G401 (cell line): ENCODE data around the gene GDF11. TPM values are rescaled to one million over a fixed set of nuclear protein-coding genes. Genes with fewer than 3 reads are reported as not detected.
"Not testable (repeated sequence)": the region's sequence is repeated elsewhere in the genome, so short reads cannot be mapped to it uniquely, and the experiment has no call there.

Experiments used
- DNase-seq: peaks from one replicate; pipeline ENCODE4 v3.0.0-alpha.2; 2015; ENCODE audit warnings: low spot score
- in situ Hi-C: cut with HindIII; loops from 2 replicates; pipeline ENCODE4 v1.10.0; 2016; ENCODE audit warnings: low sequenced_read_pairs, mixed read lengths
- total RNA-seq: library from RNA; depleted of rRNA; stranded (reverse); fragments of >200 nt; shearing (Covaris generic); gene quantifications from 2 replicates; pipeline ENCODE4 v1.2.3, GENCODE V29; 2014

The GDF11 gene
- total RNA-seq, 1 experiment from 2014 or later = 29.2 TPM

DNA sequence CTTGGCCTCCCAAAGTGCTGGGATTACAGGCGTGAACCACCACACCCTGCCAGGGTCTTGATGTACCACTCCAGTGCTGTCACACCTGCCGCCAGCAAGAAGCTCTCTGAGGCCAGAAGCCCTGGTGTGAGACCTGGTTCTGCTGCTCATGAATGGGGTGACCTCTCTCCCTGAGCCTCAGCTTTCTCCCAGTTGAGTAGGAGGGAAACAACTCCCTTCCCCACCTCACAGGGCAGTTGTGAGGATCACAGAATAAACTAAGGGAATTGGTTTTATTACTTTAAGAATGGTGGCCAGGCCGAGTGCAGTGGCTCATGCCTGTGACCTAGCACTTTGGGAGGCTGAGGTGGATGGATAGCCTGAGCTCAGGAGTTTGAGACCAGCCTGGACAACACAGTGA lies 8.3 kb upstream of the GDF11 start:
- DNase-seq = no peak
- in situ Hi-C loops = no loop called here

DNA sequence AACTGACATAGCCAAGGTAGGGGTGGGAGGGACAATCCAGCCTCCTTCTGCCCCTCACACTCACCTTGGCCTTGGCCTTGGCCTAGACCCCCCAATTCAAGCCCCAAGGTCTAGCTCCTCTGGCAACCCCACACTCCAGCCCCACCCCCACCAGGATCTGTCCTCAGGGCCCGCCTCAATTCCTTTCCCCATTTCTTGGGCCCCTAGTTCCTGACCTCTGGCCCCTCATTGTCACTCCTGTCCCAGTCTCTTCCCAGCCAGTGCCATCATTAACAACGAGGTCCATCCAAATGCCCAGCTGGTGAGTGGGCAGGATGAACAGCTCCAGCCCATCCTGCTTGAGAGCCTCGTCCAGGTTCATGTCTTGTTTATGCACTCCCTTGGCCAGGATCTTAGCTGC lies 6.8 kb upstream of the GDF11 start:
- DNase-seq = no peak
- in situ Hi-C loops = no loop called here

- in situ Hi-C loops = no loop called here
Measured at GRCh38 chr12:55736780-55737580, 5.9 kb upstream of the GDF11 start.

DNA sequence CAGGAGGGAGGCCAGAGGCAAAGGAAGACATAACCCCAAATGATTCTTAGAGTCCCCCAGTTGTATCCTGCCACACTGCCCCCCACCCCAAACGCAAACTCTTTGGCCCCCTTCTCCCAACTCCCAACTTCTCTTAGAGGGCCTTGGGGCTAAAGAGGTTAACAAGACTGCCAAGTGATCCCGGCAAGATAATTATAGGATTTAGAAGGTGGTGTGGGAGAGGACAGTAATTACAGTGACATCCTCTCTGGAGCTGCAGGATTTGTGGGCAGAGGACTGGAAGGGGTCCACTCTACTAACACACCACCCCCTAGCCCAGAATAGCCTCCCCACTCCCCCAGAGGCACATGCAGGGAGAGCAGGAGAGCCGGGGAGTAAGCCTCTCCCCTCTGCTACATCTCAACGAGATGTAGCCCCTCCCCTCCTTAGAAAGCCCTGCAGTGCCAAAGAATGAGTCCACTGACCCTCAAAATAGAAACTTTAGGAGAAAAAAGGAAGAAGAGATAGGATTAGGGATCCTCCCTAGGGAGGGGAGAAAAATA lies 5.3 kb upstream of the GDF11 start:
- no peak for DNase-seq
- in situ Hi-C loops = no loop called here

More at GRCh38 chr12:55736780-55737580, 5.9 kb upstream of the GDF11 start:
- peak; percentile 63 for DNase-seq

DNA sequence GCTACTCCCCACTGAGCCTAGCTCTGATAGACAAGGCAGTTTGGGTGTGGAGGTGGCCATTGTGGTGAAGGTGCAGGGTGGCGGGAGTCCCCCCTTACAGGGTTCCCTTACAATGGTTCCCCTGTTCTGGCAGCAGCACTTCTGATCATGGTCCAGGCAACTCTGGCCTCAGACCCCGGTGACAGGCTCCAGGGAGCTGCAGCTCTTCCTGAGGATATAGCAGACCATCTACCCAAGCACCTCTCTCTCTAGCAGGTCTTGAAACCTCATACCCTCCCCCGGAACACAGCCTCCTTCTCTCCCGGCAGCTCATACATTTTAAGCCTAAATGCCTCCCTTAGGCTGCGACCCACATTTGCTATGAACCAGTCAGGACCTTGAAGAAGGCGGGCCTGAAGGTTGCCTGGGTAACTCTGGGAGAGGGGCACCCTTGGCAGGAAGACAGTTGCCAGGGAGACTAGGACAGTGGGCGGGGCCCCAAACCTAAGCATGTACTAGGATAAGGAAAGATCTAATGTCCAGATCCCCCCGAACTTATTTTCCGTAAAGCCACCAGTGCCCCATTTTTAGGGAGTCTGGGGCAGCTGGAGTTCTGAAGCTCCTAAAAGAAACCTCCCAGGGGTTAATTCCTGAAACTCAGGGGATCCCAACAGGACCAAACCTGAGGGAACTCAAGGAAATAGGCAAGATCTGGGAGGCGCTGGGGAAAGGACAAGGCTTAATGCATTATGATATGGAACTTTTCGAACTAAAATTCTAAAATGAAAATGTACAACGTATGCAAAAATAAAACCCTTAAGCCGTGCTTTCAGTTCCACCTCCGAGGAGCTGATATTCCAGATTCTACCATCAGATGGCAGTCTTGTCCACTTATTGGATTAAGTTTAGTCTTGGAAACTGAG lies 4.5 kb upstream of the GDF11 start:
- DNase-seq = peak; percentile 94
- in situ Hi-C loops = no loop called here

- DNase-seq = no peak
- in situ Hi-C loops = no loop called here
Measured at GRCh38 chr12:55739025-55739378, 3.9 kb upstream of the GDF11 start.

DNA sequence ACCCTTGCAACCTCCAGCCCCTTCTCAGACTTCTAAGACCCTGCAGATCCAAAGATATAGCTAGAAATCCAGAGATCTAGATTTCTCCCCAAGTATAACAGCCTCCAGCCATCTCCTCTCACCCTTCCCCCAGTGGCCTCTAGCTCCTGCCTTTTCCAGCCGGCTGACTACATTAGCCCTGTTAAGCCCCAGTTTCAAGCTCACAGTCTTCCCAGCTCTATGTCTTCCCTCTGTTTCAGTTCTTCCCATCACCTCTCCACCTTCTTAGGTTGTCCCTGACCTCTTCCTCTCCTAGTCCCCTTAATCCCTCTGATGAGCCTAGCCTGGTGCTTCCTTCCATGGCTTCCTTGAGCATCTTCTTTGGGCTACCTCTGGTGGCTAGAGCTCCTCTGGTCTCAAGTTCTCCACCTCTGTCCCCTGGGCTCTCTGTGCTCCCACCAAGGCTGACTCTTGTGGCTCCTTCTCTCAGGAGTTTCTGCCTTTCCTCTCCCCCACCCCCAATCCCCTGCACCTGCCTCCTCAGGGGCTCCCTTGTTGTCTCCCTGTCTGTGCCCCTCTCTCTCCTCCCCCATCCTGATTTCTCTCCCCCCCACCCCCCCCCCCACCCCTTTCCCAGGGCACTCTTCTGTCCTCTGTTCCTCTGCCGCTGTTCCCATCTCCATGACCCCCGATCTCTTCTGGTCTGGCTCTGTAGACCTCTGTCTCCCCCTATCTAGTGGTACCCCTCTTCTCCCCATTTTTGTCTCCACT lies 816 bp upstream of the GDF11 start:
- in situ Hi-C loops = no loop called here
- no peak for DNase-seq

- in situ Hi-C loops = no loop called here
- DNase-seq = peak; percentile 43
Measured at GRCh38 chr12:55743406-55744339, 751 bp downstream of the GDF11 start.

- in situ Hi-C loops = no loop called here
Measured at GRCh38 chr12:55744340-55745030, 1.6 kb downstream of the GDF11 start.

GRCh38 chr12:55745361-55746173 lies 2.6 kb downstream of the GDF11 start:
- DNase-seq = peak; percentile 63
- in situ Hi-C loops = no loop called here

More at GRCh38 chr12:55744340-55745030, 1.6 kb downstream of the GDF11 start:
- no peak for DNase-seq

GRCh38 chr12:55746174-55746912 lies 3.4 kb downstream of the GDF11 start:
- in situ Hi-C loops = no loop called here

DNA sequence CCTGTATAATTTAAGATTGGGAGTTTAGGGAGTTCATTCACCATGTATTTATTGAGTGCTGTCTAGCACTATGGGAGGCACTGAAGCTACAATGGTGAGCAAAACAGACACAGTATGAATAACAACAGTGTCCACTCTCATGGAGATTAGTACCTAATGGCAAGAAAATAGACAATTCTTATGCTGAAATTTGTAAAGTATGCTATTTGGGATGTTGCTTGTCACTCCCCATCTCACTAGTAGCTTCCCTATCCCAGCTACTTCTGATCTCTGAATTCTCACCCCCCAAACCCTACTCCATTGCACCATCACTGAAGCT lies 4.0 kb downstream of the GDF11 start:
- no peak for DNase-seq
- in situ Hi-C loops = no loop called here

More at GRCh38 chr12:55746174-55746912, 3.4 kb downstream of the GDF11 start:
- DNase-seq = peak; percentile 20

DNA sequence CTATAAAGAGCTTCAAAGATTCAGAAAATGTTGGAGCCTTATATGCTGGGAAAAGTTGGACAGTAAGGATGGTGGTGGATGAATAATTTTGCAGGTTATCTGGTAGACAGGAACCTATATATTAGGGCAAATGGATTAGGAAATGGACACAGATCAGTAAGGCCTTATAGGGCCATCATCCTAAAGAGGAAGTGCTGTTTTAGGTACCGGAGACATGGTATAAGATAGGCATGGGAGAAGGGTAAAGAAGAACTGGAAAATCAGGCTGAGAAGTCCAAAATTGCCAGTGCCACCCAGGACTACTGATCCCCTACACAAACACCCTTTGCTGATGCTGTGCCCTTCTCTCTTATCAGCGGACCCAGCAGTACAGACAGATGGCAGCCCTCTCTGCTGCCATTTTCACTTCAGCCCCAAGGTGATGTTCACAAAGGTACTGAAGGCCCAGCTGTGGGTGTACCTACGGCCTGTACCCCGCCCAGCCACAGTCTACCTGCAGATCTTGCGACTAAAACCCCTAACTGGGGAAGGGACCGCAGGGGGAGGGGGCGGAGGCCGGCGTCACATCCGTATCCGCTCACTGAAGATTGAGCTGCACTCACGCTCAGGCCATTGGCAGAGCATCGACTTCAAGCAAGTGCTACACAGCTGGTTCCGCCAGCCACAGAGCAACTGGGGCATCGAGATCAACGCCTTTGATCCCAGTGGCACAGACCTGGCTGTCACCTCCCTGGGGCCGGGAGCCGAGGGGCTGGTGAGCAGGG lies 5.5 kb downstream of the GDF11 start:
- in situ Hi-C loops = no loop called here
- DNase-seq = no peak

DNA sequence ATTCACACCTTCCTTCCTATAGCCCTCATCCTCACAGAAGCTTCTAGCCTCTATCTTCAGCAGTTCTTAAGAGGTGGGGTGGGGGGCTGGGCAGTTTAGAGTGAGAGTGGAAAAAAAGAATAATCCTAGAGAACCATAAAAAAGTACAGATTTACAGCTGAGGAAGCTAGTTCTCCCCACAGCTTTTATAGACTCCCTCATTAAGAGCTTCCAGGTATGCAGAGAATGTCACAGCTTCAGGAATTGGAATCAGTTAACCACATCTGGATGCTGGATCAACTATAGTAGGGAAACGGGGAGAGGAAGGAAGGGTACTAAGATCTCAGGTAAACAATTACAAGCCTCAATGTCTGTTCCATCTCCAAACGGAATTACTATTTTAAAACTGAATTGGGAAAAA lies 12.3 kb downstream of the GDF11 start:
- DNase-seq = no peak
- in situ Hi-C loops = no loop called here

GRCh38 chr12:55757701-55758100 lies 14.8 kb downstream of the GDF11 start:
- in situ Hi-C loops = no loop called here
- DNase-seq = no peak

DNA sequence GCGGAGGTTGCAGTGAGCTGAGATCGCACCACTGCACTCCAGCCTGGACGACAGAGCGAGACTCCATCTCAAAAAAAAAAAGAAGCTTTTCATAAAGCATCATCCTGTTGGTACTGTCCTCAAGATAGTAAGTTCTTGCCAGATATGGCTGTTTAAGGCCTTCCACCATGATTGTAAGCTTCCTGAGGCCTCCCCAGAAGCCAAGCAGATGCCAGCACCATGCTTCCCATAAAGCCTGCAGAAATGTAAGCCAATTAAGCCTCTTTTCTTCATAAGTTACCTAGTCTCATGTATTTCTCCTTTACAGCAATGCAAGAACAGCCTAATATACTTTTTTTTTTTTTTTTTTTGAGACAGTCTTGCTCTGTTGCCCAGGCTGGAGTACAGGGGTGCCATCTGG lies 15.7 kb downstream of the GDF11 start:
- in situ Hi-C loops, DNase-seq: not testable (repeated sequence)
